Neural cell (in vitro differentiated cells): ENCODE measurements around the gene PPCDC. TPM values are rescaled to one million over a fixed set of nuclear protein-coding genes. Genes with fewer than 3 reads are reported as not detected.
A peak's percentile ranks its signal among the peaks of the same experiment; 100 is the strongest.

ENCODE experiments used
- H2AFZ ChIP-seq: fragments of 200-600, 300-800 bp; sonication (generic), shearing (Covaris generic); 2 replicates; pipeline ENCODE4 v1.6.0; 2014; ENCODE audit warnings: low read depth, mild to moderate bottlenecking, antibody characterized with exemption, low read length, moderate library complexity
- H3F3A ChIP-seq: fragments of 200-600 bp; shearing (Covaris generic); 2 replicates; pipeline ENCODE4 v1.6.1; 2016; ENCODE audit warnings: mild to moderate bottlenecking, moderate library complexity, mixed read lengths, antibody characterized with exemption, low read length; ENCODE audit not compliant: insufficient read depth, poor library complexity, severe bottlenecking
- H3K27ac ChIP-seq: fragments of 200-600, 300-800 bp; sonication (generic), shearing (Covaris generic); 2 replicates; pipeline ENCODE4 v1.5.1; 2014; ENCODE audit warnings: mild to moderate bottlenecking, low read length, moderate library complexity
- H3K27me3 ChIP-seq: fragments of 300-800, 200-600 bp; sonication (generic), shearing (Covaris generic); 2 replicates; pipeline ENCODE4 v1.6.0; 2014; ENCODE audit warnings: mild to moderate bottlenecking, low read depth, low read length, moderate library complexity; ENCODE audit not compliant: insufficient read depth
- H3K36me3 ChIP-seq: fragments of 300-800, 200-600 bp; sonication (generic), shearing (Covaris generic); 2 replicates; pipeline ENCODE4 v1.5.1; 2014; ENCODE audit warnings: mild to moderate bottlenecking, antibody characterized with exemption, low read length, moderate library complexity; ENCODE audit not compliant: insufficient read depth
- H3K4me2 ChIP-seq: fragments of 300-800, 200-600 bp; sonication (generic), shearing (Covaris generic); 2 replicates; pipeline ENCODE4 v1.6.0; 2014; ENCODE audit warnings: mild to moderate bottlenecking, low read length
- H3K4me3 ChIP-seq: fragments of 300-800, 200-600 bp; sonication (generic), shearing (Covaris generic); 2 replicates; pipeline ENCODE4 v1.5.1; 2014; ENCODE audit warnings: mild to moderate bottlenecking, low read length, moderate library complexity
- H3K79me2 ChIP-seq: fragments of 200-600 bp; shearing (Covaris generic); replicated peaks from 2 replicates; pipeline ENCODE4 v1.6.0; 2014; ENCODE audit warnings: mild to moderate bottlenecking, low read length, moderate library complexity; ENCODE audit not compliant: insufficient read depth
- H3K9ac ChIP-seq: fragments of 300-800, 200-600 bp; sonication (generic), shearing (Covaris generic); 2 replicates; pipeline ENCODE4 v1.6.1; 2016; ENCODE audit warnings: mild to moderate bottlenecking, low read length, mixed read lengths
- H3K9me2 ChIP-seq: fragments of 200-600 bp; shearing (Covaris generic); 2 replicates; pipeline ENCODE4 v1.6.1; 2016; ENCODE audit warnings: mild to moderate bottlenecking, low read length, mixed read lengths; ENCODE audit not compliant: insufficient read depth
- H3K9me3 ChIP-seq: fragments of 200-600, 300-800 bp; sonication (generic), shearing (Covaris generic); 2 replicates; pipeline ENCODE4 v1.6.1; 2016; ENCODE audit warnings: mild to moderate bottlenecking, mixed run types, low read length, moderate library complexity, mixed read lengths
- H4K20me1 ChIP-seq: fragments of 200-600 bp; shearing (Covaris generic); 2 replicates; pipeline ENCODE4 v1.6.1; 2016; ENCODE audit warnings: mild to moderate bottlenecking, mixed run types; ENCODE audit not compliant: insufficient read depth
- EP300 ChIP-seq: fragments of 450-650 bp; conservative IDR thresholded peaks from 2 replicates; pipeline ENCODE4 v1.6.1; 2014; ENCODE audit warnings: antibody characterized with exemption, mild to moderate bottlenecking, moderate library complexity; ENCODE audit not compliant: poor library complexity, severe bottlenecking
- EZH2 ChIP-seq: fragments of 200-600, 300-800 bp; shearing (Covaris generic), sonication (generic); IDR thresholded peaks from 2 replicates; pipeline ENCODE4 v1.6.1; 2014; ENCODE audit warnings: antibody characterized with exemption, low read length, borderline replicate concordance, mild to moderate bottlenecking; ENCODE audit not compliant: insufficient read depth, poor library complexity, severe bottlenecking
- MXI1 ChIP-seq: fragments of 450-650 bp; conservative IDR thresholded peaks from 2 replicates; pipeline ENCODE4 v1.6.1; 2014; ENCODE audit warnings: antibody characterized with exemption, mild to moderate bottlenecking; ENCODE audit not compliant: poor library complexity, severe bottlenecking
- POLR2AphosphoS5 ChIP-seq: IDR thresholded peaks from 2 replicates; pipeline ENCODE4 v1.6.1; 2012
- RAD21 ChIP-seq: fragments of 450-650 bp; conservative IDR thresholded peaks from 2 replicates; pipeline ENCODE4 v1.6.1; 2014; ENCODE audit warnings: antibody characterized with exemption, mild to moderate bottlenecking, moderate library complexity
- REST ChIP-seq: IDR thresholded peaks from 2 replicates; pipeline ENCODE4 v1.6.1; 2012; ENCODE audit warnings: borderline replicate concordance
- SMC3 ChIP-seq: fragments of 450-650 bp; conservative IDR thresholded peaks from 2 replicates; pipeline ENCODE4 v1.6.1; 2014; ENCODE audit warnings: antibody characterized with exemption, mild to moderate bottlenecking, moderate library complexity; ENCODE audit not compliant: poor library complexity
- TAF1 ChIP-seq: IDR thresholded peaks from 2 replicates; pipeline ENCODE4 v1.6.1; 2012; ENCODE audit warnings: low read depth
- polyA plus RNA-seq: library from polyadenylated mRNA; depleted of rRNA; stranded (reverse); fragments of >200 nt; gene quantifications from 2 replicates; pipeline ENCODE4 v1.2.3, GENCODE V29; 2014
- TF ChIP-seq, protein P1 (sequence below): fragments of 450-650 bp; IDR thresholded peaks from 2 replicates; pipeline ENCODE4 v1.5.1; 2014; ENCODE audit warnings: antibody characterized with exemption, mild to moderate bottlenecking, moderate library complexity; ENCODE audit not compliant: poor library complexity, severe bottlenecking

Gene PPCDC
- polyA plus RNA-seq, 1 donor from 2014 or later, result 13.6 TPM

DNA sequence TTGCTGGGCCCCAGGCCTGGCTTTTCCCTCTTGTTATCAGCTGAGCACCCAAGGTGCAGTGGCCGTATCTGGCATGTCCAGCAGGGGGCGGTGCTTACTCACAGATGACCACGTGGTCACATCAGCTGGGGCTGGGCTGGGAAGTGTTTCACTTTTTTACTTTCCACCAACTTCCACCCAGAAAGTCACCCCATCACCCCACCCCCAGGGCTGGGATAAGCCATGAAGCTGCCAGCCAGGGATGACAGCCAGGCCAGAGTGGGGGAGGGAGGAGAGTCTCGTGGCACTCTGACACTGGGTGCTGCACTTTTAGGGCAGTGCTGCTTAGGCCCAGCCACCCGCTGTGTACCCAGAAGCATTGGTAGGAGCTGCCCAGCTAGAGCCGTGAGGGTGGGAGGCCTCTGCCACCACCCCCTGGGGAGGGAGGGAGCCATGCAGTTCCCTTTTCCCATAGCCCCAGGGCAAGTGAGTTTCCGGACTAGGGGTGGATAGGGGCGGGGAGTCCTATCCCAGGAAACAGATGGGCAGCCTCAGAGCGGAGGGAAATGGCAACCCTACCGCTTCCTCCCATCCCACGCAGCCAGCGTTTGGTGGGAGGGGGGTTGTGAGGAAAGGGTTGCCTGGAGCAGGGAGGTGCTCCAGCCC is 6.1 kb downstream of the PPCDC start:
- no peak overlapping the region for H3K9ac ChIP-seq
- H3K27me3 ChIP-seq, result no peaks in the 10 kb centered on the region
- no peaks in the 10 kb centered on the region for H3K79me2 ChIP-seq
- H3K9me3 ChIP-seq, result no peaks in the 10 kb centered on the region
- no peak overlapping the region for H3K4me3 ChIP-seq
- no peaks in the 10 kb centered on the region for H3K36me3 ChIP-seq
- H3K27ac ChIP-seq, result no peak overlapping the region
- no peaks in the 10 kb centered on the region for H3F3A ChIP-seq
- H3K4me2 ChIP-seq, result no peak overlapping the region
- H2AFZ ChIP-seq, result no peak overlapping the region
- H3K9me2 ChIP-seq, result no peaks in the 10 kb centered on the region
- H4K20me1 ChIP-seq, result no peaks in the 10 kb centered on the region
- TF ChIP-seq TAF1 (no peak), EP300 (no peak), SMC3 (peak; percentile 97), RAD21 (peak; percentile 94), MXI1 (peak; percentile 60), REST (no peak), POLR2AphosphoS5 (no peak), EZH2 (no peak)
- TF ChIP-seq, protein P1, sequence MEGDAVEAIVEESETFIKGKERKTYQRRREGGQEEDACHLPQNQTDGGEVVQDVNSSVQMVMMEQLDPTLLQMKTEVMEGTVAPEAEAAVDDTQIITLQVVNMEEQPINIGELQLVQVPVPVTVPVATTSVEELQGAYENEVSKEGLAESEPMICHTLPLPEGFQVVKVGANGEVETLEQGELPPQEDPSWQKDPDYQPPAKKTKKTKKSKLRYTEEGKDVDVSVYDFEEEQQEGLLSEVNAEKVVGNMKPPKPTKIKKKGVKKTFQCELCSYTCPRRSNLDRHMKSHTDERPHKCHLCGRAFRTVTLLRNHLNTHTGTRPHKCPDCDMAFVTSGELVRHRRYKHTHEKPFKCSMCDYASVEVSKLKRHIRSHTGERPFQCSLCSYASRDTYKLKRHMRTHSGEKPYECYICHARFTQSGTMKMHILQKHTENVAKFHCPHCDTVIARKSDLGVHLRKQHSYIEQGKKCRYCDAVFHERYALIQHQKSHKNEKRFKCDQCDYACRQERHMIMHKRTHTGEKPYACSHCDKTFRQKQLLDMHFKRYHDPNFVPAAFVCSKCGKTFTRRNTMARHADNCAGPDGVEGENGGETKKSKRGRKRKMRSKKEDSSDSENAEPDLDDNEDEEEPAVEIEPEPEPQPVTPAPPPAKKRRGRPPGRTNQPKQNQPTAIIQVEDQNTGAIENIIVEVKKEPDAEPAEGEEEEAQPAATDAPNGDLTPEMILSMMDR, result peak; percentile 93

DNA sequence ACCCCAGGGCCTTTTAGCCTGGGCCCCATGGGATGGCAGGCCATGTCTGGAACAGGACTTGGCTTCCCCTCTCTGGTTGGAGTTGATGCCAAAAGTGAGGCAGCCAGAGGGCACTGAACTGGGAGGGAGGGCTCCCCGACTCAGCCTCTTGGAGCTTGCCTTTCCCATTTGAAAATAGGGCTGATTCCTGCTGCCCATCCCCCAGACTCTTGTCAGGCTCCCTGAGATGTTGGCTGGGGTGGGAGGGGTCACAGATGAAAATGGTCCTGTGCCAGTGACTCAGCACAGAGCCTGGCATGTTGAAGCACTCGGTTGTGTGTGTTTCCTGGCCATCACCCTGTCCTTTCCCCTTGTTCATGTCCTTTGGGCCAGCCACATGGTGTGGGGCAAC is 6.6 kb downstream of the PPCDC start:
- H3K4me2 ChIP-seq, result no peak overlapping the region
- H3K9ac ChIP-seq, result no peak overlapping the region

More for the DNA sequence above, 6.6 kb downstream of the PPCDC start:
- Histone ChIP-seq H3K27me3 (no peaks in the 10 kb centered on the region), H3K9me2 (no peaks in the 10 kb centered on the region), H3K36me3 (no peaks in the 10 kb centered on the region), H3K27ac (no peak overlapping the region), H3F3A (no peaks in the 10 kb centered on the region), H3K9me3 (no peaks in the 10 kb centered on the region), H3K4me3 (no peak overlapping the region), H3K79me2 (no peaks in the 10 kb centered on the region), H2AFZ (no peak overlapping the region), H4K20me1 (no peaks in the 10 kb centered on the region)
- TF ChIP-seq POLR2AphosphoS5 (no peak), EP300 (no peak), EZH2 (no peak), REST (no peak), SMC3 (no peak), TAF1 (no peak), RAD21 (no peak), MXI1 (no peak)
- TF ChIP-seq, protein P1, result no peak
